CD14-positive monocyte (primary cell): Measurements from ENCODE around the gene DIMT1. TPM values are rescaled to one million over a fixed set of nuclear protein-coding genes. Genes with fewer than 3 reads are reported as not detected.
A peak's percentile ranks its signal among the peaks of the same experiment; 100 is the strongest.

Source experiments
- DNase-seq, 3 donors: peaks; one replicate each; pipeline ENCODE4 v3.0.0-alpha.2; 2011 to 2022
- H2AFZ ChIP-seq: 2 replicates; pipeline ENCODE4 v1.6.0; 2012; ENCODE audit warnings: mild to moderate bottlenecking, low read depth, low read length, inconsistent platforms; ENCODE audit not compliant: insufficient read depth, poor library complexity, severe bottlenecking
- H3K27ac ChIP-seq, 2 donors: 1 replicate in 1 of 2; 2 replicates in 1 of 2; pipeline ENCODE4 v1.5.1; 2012 to 2013; ENCODE audit warnings: low read length in 2 of 2, control low read depth in 1 of 2, inconsistent platforms in 1 of 2, low read depth in 1 of 2, mild to moderate bottlenecking in 1 of 2
- H3K27me3 ChIP-seq, 2 donors: one replicate each; pipeline versions ENCODE4 v1.6.0 to v1.6.1; 2011 to 2013; ENCODE audit warnings: low read length in 2 of 2; ENCODE audit not compliant: control insufficient read depth in 2 of 2, insufficient read depth in 2 of 2
- H3K36me3 ChIP-seq, 2 donors: replicated peaks in 1 of 2; 1 replicate in 1 of 2; 2 replicates in 1 of 2; pipeline versions ENCODE4 v1.5.1 to v1.6.1; 2012 to 2013; ENCODE audit warnings: low read length in 2 of 2, control low read depth in 1 of 2, inconsistent platforms in 1 of 2, mild to moderate bottlenecking in 1 of 2; ENCODE audit not compliant: insufficient read depth in 2 of 2, control insufficient read depth in 1 of 2
- H3K4me1 ChIP-seq, 2 donors: 1 replicate in 1 of 2; 2 replicates in 1 of 2; pipeline versions ENCODE4 v1.5.1 to v1.6.1; 2012 to 2013; ENCODE audit warnings: low read length in 2 of 2, control low read depth in 1 of 2, inconsistent platforms in 1 of 2, mild to moderate bottlenecking in 1 of 2, moderate library complexity in 1 of 2; ENCODE audit not compliant: insufficient read depth in 2 of 2, control insufficient read depth in 1 of 2
- H3K4me2 ChIP-seq: replicated peaks from 2 replicates; pipeline ENCODE3; 2012; ENCODE audit warnings: low read length, moderate library complexity, mild to moderate bottlenecking; ENCODE audit not compliant: poor library complexity, severe bottlenecking; ENCODE audit errors: extremely low read depth
- H3K4me3 ChIP-seq, 3 experiments: fragments of 200-600 bp in 1 of 3; sonication (generic) in 1 of 3; replicated peaks in 1 of 3; 1 replicate in 2 of 3; 2 replicates in 1 of 3; pipeline ENCODE4 v1.5.1; 2011 to 2013; ENCODE audit warnings: low read length in 3 of 3, mild to moderate bottlenecking in 3 of 3, control low read depth in 2 of 3, low read depth in 2 of 3, inconsistent platforms in 1 of 3, moderate library complexity in 1 of 3
- H3K79me2 ChIP-seq: 2 replicates; pipeline ENCODE4 v1.6.0; 2012; ENCODE audit warnings: mild to moderate bottlenecking, control low read depth, inconsistent platforms, low read length, moderate library complexity; ENCODE audit not compliant: insufficient read depth
- H3K9ac ChIP-seq: 2 replicates; pipeline ENCODE4 v1.6.0; 2017; ENCODE audit warnings: low read length, mild to moderate bottlenecking; ENCODE audit not compliant: insufficient read depth, poor library complexity, severe bottlenecking
- H3K9me3 ChIP-seq, 2 donors: replicated peaks in 1 of 2; 1 replicate in 1 of 2; 2 replicates in 1 of 2; pipeline versions ENCODE4 v1.5.1 to v1.6.1; 2012 to 2013; ENCODE audit warnings: low read length in 2 of 2, control low read depth in 1 of 2; ENCODE audit not compliant: control insufficient read depth in 1 of 2, insufficient read depth in 1 of 2
- H4K20me1 ChIP-seq: 2 replicates; pipeline ENCODE4 v1.6.0; 2012; ENCODE audit warnings: mild to moderate bottlenecking, low read length, control low read depth, moderate library complexity; ENCODE audit not compliant: insufficient read depth
- H3K27ac Mint-ChIP-seq, 7 donors: one replicate each; pipeline ENCODE4 v1.8.0; 2020; ENCODE audit warnings: mild to moderate bottlenecking in 7 of 7, mixed read lengths in 7 of 7, moderate library complexity in 6 of 7, inconsistent platforms in 2 of 7
- H3K27me3 Mint-ChIP-seq, 3 donors: one replicate each; pipeline ENCODE4 v1.8.0; 2021 to 2022; ENCODE audit warnings: low read depth in 3 of 3, mild to moderate bottlenecking in 3 of 3, mixed read lengths in 3 of 3, moderate library complexity in 3 of 3, inconsistent platforms in 1 of 3
- H3K36me3 Mint-ChIP-seq, 2 donors: one replicate each; pipeline ENCODE4 v1.8.0; 2020; ENCODE audit warnings: mixed read lengths in 2 of 2, inconsistent platforms in 1 of 2, mild to moderate bottlenecking in 1 of 2
- H3K4me1 Mint-ChIP-seq: one replicate; pipeline ENCODE4 v1.8.0; 2020; ENCODE audit warnings: mild to moderate bottlenecking, mixed read lengths
- H3K4me3 Mint-ChIP-seq, 2 donors: one replicate each; pipeline ENCODE4 v1.8.0; 2020; ENCODE audit warnings: mild to moderate bottlenecking in 2 of 2, mixed read lengths in 2 of 2, moderate library complexity in 1 of 2
- H3K9me3 Mint-ChIP-seq, 7 donors: one replicate each; pipeline ENCODE4 v1.8.0; 2020 to 2022; ENCODE audit warnings: mixed read lengths in 7 of 7, mild to moderate bottlenecking in 6 of 7, moderate library complexity in 6 of 7, inconsistent platforms in 2 of 7
- WGBS: methylation state at CpG from one replicate; pipeline ENCODE4 v1.1.5; 2013; ENCODE audit warnings: missing lambda C conversion rate; ENCODE audit not compliant: insufficient coverage; 5-methylcytosine and 5-hydroxymethylcytosine counted together
- intact Hi-C, 2 donors: fragments of 100-400 bp; cut with micrococcal nuclease; formaldehyde crosslinking; loops; one replicate each; pipeline versions ENCODE4 v1.15.0 to v1.15.1; 2023
- polyA plus RNA-seq, 3 donors: library from polyadenylated mRNA; depleted of rRNA in 1 of 3; unstranded in 2 of 3; stranded (reverse) in 1 of 3; fragments of 300-500 nt in 2 of 3; fragments of >200 nt in 1 of 3; fragmentation: Illumina TruSeq in 2 of 3; gene quantifications; 1 replicate in 2 of 3; 2 replicates in 1 of 3; pipeline ENCODE4 v1.2.3, GENCODE V29; 2012 to 2021
- TF ChIP-seq, protein P1 (sequence below): fragments of 200-600 bp; IDR thresholded peaks from one replicate; pipeline ENCODE4 v1.8.0; 2022; ENCODE audit warnings: antibody characterized with exemption, mild to moderate bottlenecking

Gene DIMT1
- polyA plus RNA-seq, 3 donors = 10.1 to 27.6 (median 25.1) TPM

DNA sequence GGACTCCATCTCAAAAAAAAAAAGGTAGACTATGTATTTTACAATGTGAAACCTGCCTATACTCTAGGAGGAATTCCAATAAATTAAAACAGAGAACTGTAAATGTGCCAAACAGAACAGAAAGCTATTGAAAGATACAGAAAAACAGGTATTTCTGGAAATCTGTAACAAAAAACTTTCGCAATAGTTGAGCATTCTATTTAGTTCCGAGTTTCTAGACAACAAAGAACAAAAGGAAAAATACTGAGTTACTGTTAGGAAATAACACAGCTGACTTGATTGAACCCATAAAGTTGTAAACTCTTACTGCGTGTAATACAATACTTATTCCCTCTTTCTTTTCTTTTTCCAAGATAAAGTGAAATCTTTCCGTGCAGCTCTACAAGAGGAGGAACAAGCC, 18.6 kb downstream of the DIMT1 start:
- TF ChIP-seq, protein P1, sequence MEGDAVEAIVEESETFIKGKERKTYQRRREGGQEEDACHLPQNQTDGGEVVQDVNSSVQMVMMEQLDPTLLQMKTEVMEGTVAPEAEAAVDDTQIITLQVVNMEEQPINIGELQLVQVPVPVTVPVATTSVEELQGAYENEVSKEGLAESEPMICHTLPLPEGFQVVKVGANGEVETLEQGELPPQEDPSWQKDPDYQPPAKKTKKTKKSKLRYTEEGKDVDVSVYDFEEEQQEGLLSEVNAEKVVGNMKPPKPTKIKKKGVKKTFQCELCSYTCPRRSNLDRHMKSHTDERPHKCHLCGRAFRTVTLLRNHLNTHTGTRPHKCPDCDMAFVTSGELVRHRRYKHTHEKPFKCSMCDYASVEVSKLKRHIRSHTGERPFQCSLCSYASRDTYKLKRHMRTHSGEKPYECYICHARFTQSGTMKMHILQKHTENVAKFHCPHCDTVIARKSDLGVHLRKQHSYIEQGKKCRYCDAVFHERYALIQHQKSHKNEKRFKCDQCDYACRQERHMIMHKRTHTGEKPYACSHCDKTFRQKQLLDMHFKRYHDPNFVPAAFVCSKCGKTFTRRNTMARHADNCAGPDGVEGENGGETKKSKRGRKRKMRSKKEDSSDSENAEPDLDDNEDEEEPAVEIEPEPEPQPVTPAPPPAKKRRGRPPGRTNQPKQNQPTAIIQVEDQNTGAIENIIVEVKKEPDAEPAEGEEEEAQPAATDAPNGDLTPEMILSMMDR = no peak
- H3K79me2 ChIP-seq = no peaks in the 10 kb centered on the region
- Mint-ChIP-seq H3K4me1 (no peaks in the 10 kb centered on the region), H3K27me3 (no peaks in the 10 kb centered on the region), H3K4me3 (no peak overlapping the region), H3K36me3 (peaks cover 57 to 76% of the 10 kb centered on the region in 2 donors), H3K27ac (no peak overlapping the region), H3K9me3 (no peaks in the 10 kb centered on the region)
- no peaks in the 10 kb centered on the region for H3K9me3 ChIP-seq
- 90% methylated on average over 2 of the region's 4 CpGs for WGBS
- H3K36me3 ChIP-seq = peaks cover 73 to 95% of the 10 kb centered on the region in 2 donors
- no peaks in the 10 kb centered on the region for H3K27me3 ChIP-seq
- H3K4me1 ChIP-seq = no peaks in the 10 kb centered on the region
- H3K4me2 ChIP-seq = no peak overlapping the region
- no peak overlapping the region for H3K4me3 ChIP-seq
- H4K20me1 ChIP-seq = no peaks in the 10 kb centered on the region
- intact Hi-C loops = no loop called here
- DNase-seq = no peak
- no peak overlapping the region for H3K9ac ChIP-seq
- H2AFZ ChIP-seq = no peak overlapping the region
- H3K27ac ChIP-seq = no peak overlapping the region

DNA sequence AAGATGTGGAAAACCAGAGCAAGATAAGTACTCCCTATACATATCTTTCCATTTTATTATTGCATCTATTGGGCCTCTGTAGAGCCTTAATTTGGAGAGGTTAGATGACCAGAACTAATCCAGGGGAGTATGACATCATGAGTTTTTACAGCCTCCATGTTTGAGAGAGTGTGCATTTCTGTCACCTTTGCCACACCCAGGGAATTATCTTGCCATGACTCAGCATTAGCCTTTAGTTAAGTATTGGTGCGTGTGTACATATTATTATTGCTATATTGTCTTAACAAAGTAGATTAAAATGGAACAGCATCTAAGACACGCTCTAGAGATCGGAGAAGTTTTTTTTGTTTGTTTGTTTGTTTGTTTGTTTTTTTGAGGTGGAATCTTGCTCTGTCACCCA, 27.6 kb downstream of the DIMT1 start:
- peaks cover 70 to 85% of the 10 kb centered on the region in 2 donors for H3K36me3 ChIP-seq
- TF ChIP-seq, protein P1 = no peak

More for the DNA sequence above, 27.6 kb downstream of the DIMT1 start:
- no peaks in the 10 kb centered on the region for H3K4me1 ChIP-seq
- H3K4me3 ChIP-seq = no peak overlapping the region
- no peaks in the 10 kb centered on the region for H3K27me3 ChIP-seq
- H4K20me1 ChIP-seq = no peaks in the 10 kb centered on the region
- no peaks in the 10 kb centered on the region for H3K9me3 ChIP-seq
- H3K27ac ChIP-seq = no peak overlapping the region
- no CpG with 5 or more reads among the region's 3 CpGs for WGBS
- H3K27ac Mint-ChIP-seq = peak overlapping the region in 1 of 7 donors; percentile 41
- no peaks in the 10 kb centered on the region for H3K9me3 Mint-ChIP-seq
- H3K27me3 Mint-ChIP-seq = no peaks in the 10 kb centered on the region
- no peaks in the 10 kb centered on the region for H3K4me1 Mint-ChIP-seq
- no peak overlapping the region for H3K4me3 Mint-ChIP-seq
- intact Hi-C loops = no loop called here
- peaks cover 55 to 61% of the 10 kb centered on the region in 2 donors for H3K36me3 Mint-ChIP-seq
- no peak overlapping the region for H3K9ac ChIP-seq
- no peak overlapping the region for H2AFZ ChIP-seq
- no peak for DNase-seq
- no peak overlapping the region for H3K4me2 ChIP-seq
- H3K79me2 ChIP-seq = no peaks in the 10 kb centered on the region
